Smooth muscle cell (in vitro differentiated cells): ENCODE measurements around the gene PARP12. TPM values are rescaled to one million over a fixed set of nuclear protein-coding genes. Genes with fewer than 3 reads are reported as not detected.

ENCODE experiments used
- DNase-seq: peaks from one replicate; lab custom pipeline; 2025; ENCODE audit not compliant: unreplicated experiment; lab: John Stamatoyannopoulos, UW
- H2AFZ ChIP-seq: fragments of 200-600 bp; sonication (generic); 2 replicates; pipeline ENCODE4 v1.6.0; 2016; ENCODE audit warnings: antibody characterized with exemption, low read depth, mild to moderate bottlenecking
- H3F3A ChIP-seq: fragments of 200-600 bp; sonication (generic); 2 replicates; pipeline ENCODE4 v1.6.0; 2017; ENCODE audit warnings: antibody characterized with exemption, low read depth
- H3K27ac ChIP-seq: fragments of 200-600 bp; sonication (generic); 2 replicates; pipeline ENCODE4 v1.5.1; 2016; ENCODE audit warnings: low read depth, mild to moderate bottlenecking
- H3K27me3 ChIP-seq: fragments of 200-600 bp; sonication (generic); 2 replicates; pipeline ENCODE4 v1.6.1; 2016; ENCODE audit warnings: low read depth, mild to moderate bottlenecking
- H3K36me3 ChIP-seq: fragments of 200-600 bp; sonication (generic); 2 replicates; pipeline ENCODE4 v1.5.1; 2016; ENCODE audit warnings: low read depth
- H3K4me1 ChIP-seq: fragments of 200-600 bp; sonication (generic); 2 replicates; pipeline ENCODE4 v1.5.1; 2016; ENCODE audit warnings: low read depth
- H3K4me2 ChIP-seq: fragments of 200-600 bp; sonication (generic); 2 replicates; pipeline ENCODE4 v1.6.0; 2016; ENCODE audit warnings: mild to moderate bottlenecking
- H3K4me3 ChIP-seq: fragments of 200-600 bp; sonication (generic); 2 replicates; pipeline ENCODE4 v1.5.1; 2016; ENCODE audit warnings: mild to moderate bottlenecking
- H3K79me2 ChIP-seq: fragments of 200-600 bp; sonication (generic); 2 replicates; pipeline ENCODE4 v1.6.0; 2016; ENCODE audit warnings: low read depth, mild to moderate bottlenecking
- H3K9ac ChIP-seq: fragments of 200-600 bp; sonication (generic); 2 replicates; pipeline ENCODE4 v1.6.0; 2016; ENCODE audit warnings: low read depth
- H3K9me3 ChIP-seq: fragments of 200-600 bp; sonication (generic); replicated peaks from 2 replicates; pipeline ENCODE4 v1.5.1; 2016; ENCODE audit warnings: low read depth
- H4K20me1 ChIP-seq: fragments of 200-600 bp; sonication (generic); 2 replicates; pipeline ENCODE4 v1.6.0; 2016; ENCODE audit warnings: low read depth
- CTCF ChIP-seq: fragments of 200-600 bp; sonication (generic); IDR thresholded peaks from 2 replicates; pipeline ENCODE4 v1.5.1; 2017; ENCODE audit warnings: borderline replicate concordance, mild to moderate bottlenecking, antibody characterized with exemption; ENCODE audit not compliant: insufficient read depth, poor library complexity, severe bottlenecking
- WGBS: methylation state at CpG from one replicate; pipeline ENCODE4 v1.1.7; 2016; ENCODE audit warnings: low lambda C conversion rate; 5-methylcytosine and 5-hydroxymethylcytosine counted together
- polyA plus RNA-seq: library from polyadenylated mRNA; unstranded; fragments of >200 nt; fragmentation: Nextera tagmentation; extraction: Ambion mirVana; gene quantifications from 2 replicates; pipeline ENCODE4 v1.2.1, GENCODE V29; 2016
- total RNA-seq: library from RNA; depleted of rRNA; stranded (reverse); fragments of >200 nt; gene quantifications from 2 replicates; pipeline ENCODE4 v1.2.3, GENCODE V29; 2014

Gene PARP12
- total and polyA plus RNA-seq, 2 experiments from 2014 or later, result 1.4 to 2.4 TPM

GRCh38 chr7:140028311-140028710 is 34.4 kb downstream of the PARP12 start:
- Histone ChIP-seq H3K4me3 (no peak overlapping the region), H4K20me1 (no peaks in the 10 kb centered on the region), H3K27me3 (no peaks in the 10 kb centered on the region), H3K9me3 (no peaks in the 10 kb centered on the region), H3K4me1 (no peaks in the 10 kb centered on the region), H3F3A (no peaks in the 10 kb centered on the region), H3K36me3 (no peaks in the 10 kb centered on the region), H3K27ac (no peak overlapping the region), H3K79me2 (no peaks in the 10 kb centered on the region), H2AFZ (no peak overlapping the region), H3K9ac (no peak overlapping the region), H3K4me2 (no peak overlapping the region)
- no peak for TF ChIP-seq CTCF
- WGBS, result 91% methylated on average over 4 of the region's 4 CpGs
- DNase-seq, result no peak

GRCh38 chr7:140027858-140028257 is 34.9 kb downstream of the PARP12 start:
- no peak overlapping the region for H3K9ac ChIP-seq
- H3F3A ChIP-seq, result no peaks in the 10 kb centered on the region
- H3K9me3 ChIP-seq, result no peaks in the 10 kb centered on the region
- WGBS, result 89% methylated on average over 9 of the region's 9 CpGs
- no peak for DNase-seq
- no peak overlapping the region for H3K4me2 ChIP-seq
- no peak for TF ChIP-seq CTCF
- H3K27me3 ChIP-seq, result no peaks in the 10 kb centered on the region
- H3K4me3 ChIP-seq, result no peak overlapping the region
- H2AFZ ChIP-seq, result no peak overlapping the region
- H3K36me3 ChIP-seq, result no peaks in the 10 kb centered on the region
- H3K27ac ChIP-seq, result no peak overlapping the region
- H3K4me1 ChIP-seq, result no peaks in the 10 kb centered on the region
- H4K20me1 ChIP-seq, result no peaks in the 10 kb centered on the region
- no peaks in the 10 kb centered on the region for H3K79me2 ChIP-seq

- Histone ChIP-seq H3K4me3 (no peak overlapping the region), H3K4me1 (no peaks in the 10 kb centered on the region), H4K20me1 (no peaks in the 10 kb centered on the region), H2AFZ (no peak overlapping the region), H3K36me3 (no peaks in the 10 kb centered on the region), H3K9me3 (no peaks in the 10 kb centered on the region), H3F3A (no peaks in the 10 kb centered on the region), H3K9ac (no peak overlapping the region), H3K27ac (no peak overlapping the region), H3K4me2 (no peak overlapping the region), H3K79me2 (no peaks in the 10 kb centered on the region), H3K27me3 (no peaks in the 10 kb centered on the region)
- no peak for TF ChIP-seq CTCF
- DNase-seq, result no peak
- 95% methylated on average over 9 of the region's 9 CpGs for WGBS
Measured at GRCh38 chr7:140026935-140027334, 35.8 kb downstream of the PARP12 start.

- no peaks in the 10 kb centered on the region for H3K4me1 ChIP-seq
- WGBS, result 93% methylated on average over 12 of the region's 12 CpGs
- TF ChIP-seq CTCF, result no peak
- no peak overlapping the region for H3K4me2 ChIP-seq
- H3K79me2 ChIP-seq, result no peaks in the 10 kb centered on the region
- H3F3A ChIP-seq, result no peaks in the 10 kb centered on the region
- no peaks in the 10 kb centered on the region for H3K36me3 ChIP-seq
- DNase-seq, result no peak
- H3K27ac ChIP-seq, result no peak overlapping the region
- no peaks in the 10 kb centered on the region for H3K27me3 ChIP-seq
- H3K4me3 ChIP-seq, result no peak overlapping the region
- H3K9ac ChIP-seq, result no peak overlapping the region
- H2AFZ ChIP-seq, result no peak overlapping the region
- H4K20me1 ChIP-seq, result no peaks in the 10 kb centered on the region
- H3K9me3 ChIP-seq, result no peaks in the 10 kb centered on the region
Measured at GRCh38 chr7:140025814-140026433, 36.8 kb downstream of the PARP12 start.
